Peyer's patch (tissue), 4 donors: ENCODE results near the gene MRPL36. TPM values are rescaled to one million over a fixed set of nuclear protein-coding genes. Genes with fewer than 3 reads are reported as not detected.

Experiments used
- DNase-seq, 3 donors: peaks; one replicate each; pipeline ENCODE4 v3.0.0-alpha.2; 2017 to 2019
- H3K27ac ChIP-seq, 4 donors: fragments of 200-600 bp; sonication (generic); one replicate each; pipeline ENCODE4 v1.5.1; 2016 to 2019
- H3K27me3 ChIP-seq, 2 donors: fragments of 200-600 bp; sonication (generic); one replicate each; pipeline ENCODE4 v1.5.1; 2019
- H3K36me3 ChIP-seq, 3 donors: fragments of 200-600 bp; sonication (generic); one replicate each; pipeline ENCODE4 v1.5.1; 2016 to 2019
- H3K4me1 ChIP-seq, 4 donors: fragments of 200-600 bp; sonication (generic); one replicate each; pipeline ENCODE4 v1.5.1; 2016 to 2019
- H3K4me3 ChIP-seq, 4 donors: fragments of 200-600 bp; sonication (generic); 1 replicate in 3 of 4; 2 replicates in 1 of 4; pipeline ENCODE4 v1.5.1; 2016 to 2019; ENCODE audit warnings: mild to moderate bottlenecking in 1 of 4
- H3K9me3 ChIP-seq, 4 donors: fragments of 200-600 bp; sonication (generic); one replicate each; pipeline ENCODE4 v1.5.1; 2016 to 2019; ENCODE audit warnings: mild to moderate bottlenecking in 1 of 4
- POLR2A ChIP-seq, 2 donors: fragments of 450-650 bp; IDR thresholded peaks; one replicate each; pipeline ENCODE4 v1.5.1; 2017; ENCODE audit warnings: antibody characterized with exemption in 2 of 2, mild to moderate bottlenecking in 2 of 2, moderate library complexity in 2 of 2
- total RNA-seq, 4 donors: library from RNA; depleted of rRNA; stranded (reverse); fragments of >200 nt; gene quantifications; one replicate each; pipeline ENCODE4 v1.1.0, GENCODE V29; 2016
- TF ChIP-seq, protein P1 (sequence below), 6 experiments: fragments of 450-650 bp in 4 of 6; fragments of 200-600 bp in 2 of 6; sonication (generic) in 1 of 6; IDR thresholded peaks; one replicate each; pipeline ENCODE4 v1.5.1; 2017 to 2019; ENCODE audit warnings: antibody characterized with exemption in 6 of 6, mild to moderate bottlenecking in 3 of 6, moderate library complexity in 1 of 6

Gene MRPL36
- total RNA-seq, 4 donors from 2014 or later = 21.9 to 23.9 (median 23.3) TPM

DNA sequence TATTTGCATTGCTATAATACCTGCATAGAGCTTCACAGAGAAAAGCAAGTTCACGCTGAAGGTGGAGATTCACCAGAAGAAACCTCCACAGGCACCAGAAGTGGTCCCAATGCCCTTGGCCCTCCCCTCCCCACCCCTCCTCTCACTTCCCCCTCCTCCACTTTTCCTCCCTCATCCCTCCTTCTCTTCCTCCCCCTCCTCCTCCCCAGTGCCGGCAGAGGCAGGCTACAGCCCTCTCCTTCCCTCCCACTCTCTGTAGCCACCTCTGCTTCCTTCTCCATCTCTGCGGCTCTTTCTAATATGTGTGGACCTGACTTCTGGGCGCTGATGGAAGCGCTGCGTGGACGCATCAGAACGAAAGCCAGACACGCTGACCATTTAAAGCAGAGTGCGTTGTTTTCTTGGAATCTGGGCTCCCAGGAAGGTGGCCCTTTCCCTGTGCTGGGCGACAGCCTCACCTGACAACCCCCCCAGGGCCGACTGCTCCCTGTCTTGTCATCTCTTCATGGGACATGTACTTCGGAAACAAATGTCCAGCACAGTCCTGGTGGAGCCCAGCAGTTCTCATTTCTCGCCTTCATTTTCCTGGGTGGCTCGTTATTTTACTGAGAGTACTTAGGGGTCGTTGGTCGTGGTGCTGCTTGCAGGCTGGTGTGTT is 31.1 kb upstream of the MRPL36 start:
- H3K27ac ChIP-seq = no peak overlapping the region

DNA sequence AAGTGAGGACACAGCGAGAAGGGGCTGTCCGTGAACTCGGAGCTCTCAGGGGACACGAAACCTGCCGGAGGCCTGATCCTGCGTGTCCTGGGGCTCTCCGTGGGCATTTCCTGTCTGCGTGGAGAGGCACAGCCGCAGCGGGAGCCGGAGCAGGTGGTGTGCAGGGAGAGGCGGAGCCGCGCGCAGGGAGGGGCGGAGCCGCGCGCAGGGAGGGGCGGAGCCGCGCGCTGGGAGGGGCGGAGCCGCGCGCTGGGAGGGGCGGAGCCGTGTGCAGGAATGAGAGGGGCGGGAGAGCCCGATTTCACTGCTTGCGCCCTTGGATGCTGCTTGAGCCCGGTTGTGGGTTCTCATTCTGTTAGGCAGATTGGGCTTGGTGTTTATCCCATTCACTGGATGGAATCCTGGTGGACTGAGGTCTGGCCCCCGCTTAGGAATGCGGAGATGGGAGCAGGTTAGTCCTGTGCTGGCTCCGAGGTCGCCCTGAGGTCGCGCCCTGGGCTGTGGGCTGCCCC is 28.3 kb upstream of the MRPL36 start:
- peaks cover 0 to 16% (median 0%) of the 10 kb centered on the region in 3 donors for H3K36me3 ChIP-seq
- H3K9me3 ChIP-seq = no peaks in the 10 kb centered on the region
- no peaks in the 10 kb centered on the region for H3K27me3 ChIP-seq
- H3K4me3 ChIP-seq = no peak overlapping the region
- no peaks in the 10 kb centered on the region for H3K4me1 ChIP-seq
- H3K27ac ChIP-seq = no peak overlapping the region
- no peak for TF ChIP-seq POLR2A (IDR thresholded peaks at IDR 0.05)
- TF ChIP-seq, protein P1, sequence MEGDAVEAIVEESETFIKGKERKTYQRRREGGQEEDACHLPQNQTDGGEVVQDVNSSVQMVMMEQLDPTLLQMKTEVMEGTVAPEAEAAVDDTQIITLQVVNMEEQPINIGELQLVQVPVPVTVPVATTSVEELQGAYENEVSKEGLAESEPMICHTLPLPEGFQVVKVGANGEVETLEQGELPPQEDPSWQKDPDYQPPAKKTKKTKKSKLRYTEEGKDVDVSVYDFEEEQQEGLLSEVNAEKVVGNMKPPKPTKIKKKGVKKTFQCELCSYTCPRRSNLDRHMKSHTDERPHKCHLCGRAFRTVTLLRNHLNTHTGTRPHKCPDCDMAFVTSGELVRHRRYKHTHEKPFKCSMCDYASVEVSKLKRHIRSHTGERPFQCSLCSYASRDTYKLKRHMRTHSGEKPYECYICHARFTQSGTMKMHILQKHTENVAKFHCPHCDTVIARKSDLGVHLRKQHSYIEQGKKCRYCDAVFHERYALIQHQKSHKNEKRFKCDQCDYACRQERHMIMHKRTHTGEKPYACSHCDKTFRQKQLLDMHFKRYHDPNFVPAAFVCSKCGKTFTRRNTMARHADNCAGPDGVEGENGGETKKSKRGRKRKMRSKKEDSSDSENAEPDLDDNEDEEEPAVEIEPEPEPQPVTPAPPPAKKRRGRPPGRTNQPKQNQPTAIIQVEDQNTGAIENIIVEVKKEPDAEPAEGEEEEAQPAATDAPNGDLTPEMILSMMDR (IDR thresholded peaks at IDR 0.05) = no peak
- DNase-seq = peak in 1 of 3 donors; percentile 51

More for the DNA sequence above, 31.1 kb upstream of the MRPL36 start:
- DNase-seq = peak in 1 of 3 donors; percentile 18
- Histone ChIP-seq H3K4me1 (no peaks in the 10 kb centered on the region), H3K4me3 (no peak overlapping the region), H3K27me3 (no peaks in the 10 kb centered on the region), H3K36me3 (no peaks in the 10 kb centered on the region), H3K9me3 (no peaks in the 10 kb centered on the region)
- TF ChIP-seq, protein P1 (IDR thresholded peaks at IDR 0.05) = no peak

DNA sequence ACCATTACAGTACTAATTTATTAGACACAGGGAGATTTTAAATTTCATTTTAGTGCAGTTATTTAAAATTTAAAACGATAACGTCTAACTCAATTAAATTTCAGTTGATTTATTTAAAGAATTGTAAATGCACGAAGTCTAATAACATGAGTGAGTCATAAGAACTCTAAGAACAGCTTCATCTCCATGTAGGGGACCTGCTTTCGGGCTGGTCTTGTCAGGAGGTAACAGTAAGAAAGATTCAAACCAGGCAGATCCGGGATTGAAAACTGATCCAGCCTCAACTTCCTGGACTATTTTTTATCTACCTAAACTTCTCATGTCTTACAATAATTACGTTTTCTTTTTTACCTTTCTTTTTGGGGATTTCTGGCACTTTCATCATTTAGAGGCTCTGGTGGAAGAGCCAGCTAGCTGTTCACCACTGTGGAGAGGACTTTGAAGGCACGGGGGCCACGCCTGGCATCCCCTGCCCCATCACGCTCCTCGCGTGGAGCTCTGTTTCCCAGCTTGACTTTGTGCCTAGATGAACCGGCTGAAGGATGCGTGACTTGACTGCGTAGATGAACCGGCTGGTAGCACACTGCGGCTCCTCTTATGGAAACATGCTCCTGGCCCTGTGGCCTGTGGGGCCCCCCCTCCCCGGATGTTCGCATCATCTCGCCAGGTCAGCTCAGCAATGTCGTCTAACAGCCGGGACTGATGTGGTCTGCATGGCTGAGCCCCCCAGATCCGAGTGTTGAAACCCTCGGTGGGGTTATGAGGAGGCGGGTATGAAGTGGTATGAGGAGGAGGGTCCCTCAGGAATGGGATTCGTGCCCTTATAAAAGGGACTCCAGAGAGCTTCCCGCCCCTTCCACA is 27.6 kb upstream of the MRPL36 start:
- no peaks in the 10 kb centered on the region for H3K27me3 ChIP-seq
- H3K4me3 ChIP-seq = no peak overlapping the region
- peaks cover 0 to 16% (median 0%) of the 10 kb centered on the region in 3 donors for H3K36me3 ChIP-seq
- TF ChIP-seq, protein P1 (IDR thresholded peaks at IDR 0.05) = no peak
- no peak for TF ChIP-seq POLR2A (IDR thresholded peaks at IDR 0.05)
- H3K4me1 ChIP-seq = no peaks in the 10 kb centered on the region
- H3K27ac ChIP-seq = no peak overlapping the region
- peak in 2 of 3 donors; percentile 38 for DNase-seq
- H3K9me3 ChIP-seq = no peaks in the 10 kb centered on the region

GRCh38 chr5:1826235-1826980 is 26.8 kb upstream of the MRPL36 start:
- no peaks in the 10 kb centered on the region for H3K9me3 ChIP-seq
- peak in 2 of 3 donors; percentile 23 to 39 for DNase-seq
- H3K4me1 ChIP-seq = no peaks in the 10 kb centered on the region
- H3K4me3 ChIP-seq = no peak overlapping the region
- TF ChIP-seq, protein P1 (IDR thresholded peaks at IDR 0.05) = no peak
- TF ChIP-seq POLR2A (IDR thresholded peaks at IDR 0.05) = no peak
- H3K36me3 ChIP-seq = peaks cover 0 to 16% (median 0%) of the 10 kb centered on the region in 3 donors
- no peak overlapping the region for H3K27ac ChIP-seq
- H3K27me3 ChIP-seq = no peaks in the 10 kb centered on the region
